Aorta (tissue), 5 donors: ENCODE data around the gene NCOA1. TPM values are rescaled to one million over a fixed set of nuclear protein-coding genes. Genes with fewer than 3 reads are reported as not detected.

ENCODE experiments used
- ATAC-seq: fragments of 200-7000 bp; cut with Tn5 transposase; one replicate; pipeline ENCODE4 v1.9.1; 2022; ENCODE audit warnings: moderate library complexity; ENCODE audit not compliant: low FRiP score
- DNase-seq, 2 donors: peaks; one replicate each; pipeline ENCODE4 v3.0.0-alpha.2; 2020
- H3K27ac ChIP-seq, 2 donors: one replicate each; pipeline ENCODE4 v1.5.1; 2013; ENCODE audit warnings: low read length in 2 of 2, mild to moderate bottlenecking in 2 of 2, moderate library complexity in 2 of 2, control low read depth in 1 of 2, inconsistent platforms in 1 of 2, low read depth in 1 of 2
- H3K27me3 ChIP-seq, 2 donors: one replicate each; pipeline ENCODE4 v1.6.1; 2013; ENCODE audit warnings: control low read depth in 1 of 2, low read length in 1 of 2, mild to moderate bottlenecking in 1 of 2, moderate library complexity in 1 of 2; ENCODE audit not compliant: insufficient read depth in 2 of 2, control insufficient read depth in 1 of 2
- H3K36me3 ChIP-seq, 2 donors: one replicate each; pipeline ENCODE4 v1.6.1; 2013; ENCODE audit warnings: control low read depth in 1 of 2, low read length in 1 of 2, mild to moderate bottlenecking in 1 of 2; ENCODE audit not compliant: insufficient read depth in 2 of 2, control insufficient read depth in 1 of 2
- H3K4me1 ChIP-seq, 2 donors: one replicate each; pipeline ENCODE4 v1.6.1; 2013; ENCODE audit warnings: low read length in 2 of 2, control low read depth in 1 of 2, mild to moderate bottlenecking in 1 of 2, moderate library complexity in 1 of 2; ENCODE audit not compliant: insufficient read depth in 2 of 2, control insufficient read depth in 1 of 2
- H3K4me3 ChIP-seq, 2 donors: one replicate each; pipeline ENCODE4 v1.5.1; 2013; ENCODE audit warnings: low read length in 2 of 2, control low read depth in 1 of 2, mild to moderate bottlenecking in 1 of 2
- H3K9me3 ChIP-seq: one replicate; pipeline ENCODE4 v1.6.1; 2013; ENCODE audit warnings: mild to moderate bottlenecking, low read length; ENCODE audit not compliant: control insufficient read depth
- WGBS, 2 donors: extraction: QIAGEN DNeasy Blood & Tissue Kit; methylation state at CpG; one replicate each; pipeline ENCODE4 v1.1.7; 2013; 5-methylcytosine and 5-hydroxymethylcytosine counted together
- intact Hi-C, 2 donors: fragments of 100-400 bp; cut with DNase I; formaldehyde crosslinking; loops; one replicate each; pipeline versions ENCODE4 v1.14.2 to v1.15.0; 2022
- polyA plus RNA-seq, 2 donors: library from polyadenylated mRNA; stranded (reverse); fragments of 200-250 nt; gene quantifications; one replicate each; pipeline ENCODE4 v1.2.3, GENCODE V29; 2013
- total RNA-seq, 2 donors: library from RNA; stranded (reverse); fragmentation: NEBNext Ultra II Directional; extraction: Animal tissue kit (Norgen Biotek cat#: 25700); gene quantifications; one replicate each; pipeline ENCODE4 v1.2.1, GENCODE V29; 2021
- donor health status: healthy with polysubstance abuse.
- donor health status: Bipolar disorder and iron deficiency.
- donor health status: DM: no; HTN: no; CAD: no.
- donor health status: DM: no; HTN: no; CAD: no.
- donor health status: DM: yes; HTN: yes; CAD: no.

Gene NCOA1
- total and polyA plus RNA-seq, 4 donors, result 6.5 to 68.1 (median 26.7) TPM

DNA sequence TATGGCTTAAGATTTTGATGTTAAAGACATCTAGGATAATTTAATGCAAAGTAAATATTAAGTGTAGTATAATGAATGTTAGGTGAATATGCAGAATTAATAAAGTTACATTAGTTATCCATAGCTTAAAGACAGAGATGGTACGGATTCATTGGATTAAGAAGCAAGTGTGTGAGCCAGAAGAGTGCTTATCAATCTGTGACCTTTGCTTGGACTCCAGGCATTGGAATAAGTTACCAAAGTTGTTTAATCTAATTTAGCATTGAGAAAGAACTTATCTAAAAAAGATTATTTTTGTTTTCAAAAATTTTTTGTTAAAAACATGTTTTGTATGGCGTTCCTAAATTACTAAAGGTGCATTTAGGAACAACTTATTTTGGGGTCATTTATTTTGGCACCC, 23.8 kb downstream of the NCOA1 start:
- Histone ChIP-seq H3K27ac (no peak overlapping the region), H3K27me3 (no peaks in the 10 kb centered on the region), H3K4me3 (no peak overlapping the region), H3K9me3 (no peaks in the 10 kb centered on the region), H3K4me1 (peaks cover 2 to 3% of the 10 kb centered on the region in 2 donors), H3K36me3 (no peaks in the 10 kb centered on the region)
- 48 to 49% methylated on average over 2 of the region's 2 CpGs for WGBS, 2 donors
- DNase-seq (no peak), ATAC-seq (no peak)
- intact Hi-C loops, result no loop called here

DNA sequence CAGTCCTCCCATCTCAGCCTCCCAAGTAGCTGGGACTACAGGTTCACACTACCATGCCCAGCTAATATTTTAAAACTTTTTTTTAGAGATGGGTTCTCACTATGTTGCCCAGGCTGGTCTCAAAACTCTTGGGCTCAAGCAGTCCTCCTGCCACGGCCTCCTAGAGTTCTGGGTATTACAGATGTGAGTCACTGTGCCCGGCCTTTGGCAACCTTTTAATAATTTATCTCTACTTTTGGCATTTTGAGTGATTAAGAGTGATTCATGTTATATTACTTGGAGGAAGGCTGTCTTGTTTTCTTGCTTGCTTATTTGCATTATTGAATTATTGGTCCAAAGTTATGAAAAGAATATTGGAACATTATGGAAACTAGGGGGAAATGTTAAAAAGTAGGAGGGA, 24.3 kb downstream of the NCOA1 start:
- Histone ChIP-seq H3K27me3 (no peaks in the 10 kb centered on the region), H3K9me3 (no peaks in the 10 kb centered on the region), H3K4me1 (peaks cover 2 to 3% of the 10 kb centered on the region in 2 donors), H3K27ac (no peak overlapping the region), H3K36me3 (no peaks in the 10 kb centered on the region), H3K4me3 (no peak overlapping the region)
- intact Hi-C loops, result no loop called here
- WGBS, 2 donors, result 9 to 24% methylated on average over 2 of the region's 2 CpGs
- DNase-seq (no peak), ATAC-seq (no peak)

DNA sequence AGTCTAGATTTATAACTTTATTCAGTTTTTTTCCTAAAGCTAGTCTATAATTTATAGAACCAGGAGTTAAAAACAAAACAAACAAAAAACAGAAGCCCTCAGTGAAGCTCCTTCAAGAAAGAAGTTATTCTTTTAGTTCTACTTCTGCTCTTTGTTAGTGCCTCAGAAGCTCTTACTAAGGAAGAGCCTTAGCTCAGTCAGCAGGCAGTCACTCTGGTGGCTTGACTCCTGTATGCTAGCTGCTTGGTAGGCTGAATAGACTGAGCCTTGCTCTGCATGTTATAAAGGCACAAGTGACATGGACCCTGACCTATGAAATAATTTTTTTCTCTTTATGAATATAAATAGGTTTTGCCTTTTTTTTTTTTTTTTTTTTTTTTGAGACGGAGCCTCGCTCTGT, 24.8 kb downstream of the NCOA1 start:
- Histone ChIP-seq H3K9me3 (no peaks in the 10 kb centered on the region), H3K27me3 (no peaks in the 10 kb centered on the region), H3K4me3 (no peak overlapping the region), H3K36me3 (no peaks in the 10 kb centered on the region), H3K4me1 (peaks cover under 1 to 3% of the 10 kb centered on the region in 2 donors), H3K27ac (no peak overlapping the region)
- ATAC-seq (no peak), DNase-seq (no peak)
- intact Hi-C loops, result no loop called here
- WGBS, 2 donors, result 82% methylated on average over 2 of the region's 2 CpGs; no CpG with 5 or more reads in 1 of the 2 donors

DNA sequence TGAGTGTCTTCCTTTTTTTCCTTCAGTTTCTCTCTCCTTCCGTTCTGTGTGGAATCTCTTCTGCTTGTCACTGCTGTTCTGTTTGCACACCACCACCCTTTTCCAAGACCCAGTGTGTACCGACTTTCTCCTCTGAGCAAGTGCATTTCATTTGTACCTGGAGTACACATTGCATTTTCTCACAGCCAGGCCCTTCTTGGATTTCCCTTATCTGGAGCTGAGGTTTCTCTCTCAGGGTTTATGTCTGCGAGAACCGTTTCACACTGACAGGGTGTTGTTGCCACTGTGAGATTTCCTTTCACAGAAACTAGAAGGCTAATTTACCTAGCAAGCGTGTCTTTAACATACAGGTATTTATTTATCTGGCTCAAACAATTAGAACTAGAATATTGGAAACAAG, 26.2 kb downstream of the NCOA1 start:
- H3K4me1 ChIP-seq, result peaks cover 0 to 3% of the 10 kb centered on the region in 2 donors
- H3K4me3 ChIP-seq, result no peak overlapping the region
- no peaks in the 10 kb centered on the region for H3K9me3 ChIP-seq

DNA sequence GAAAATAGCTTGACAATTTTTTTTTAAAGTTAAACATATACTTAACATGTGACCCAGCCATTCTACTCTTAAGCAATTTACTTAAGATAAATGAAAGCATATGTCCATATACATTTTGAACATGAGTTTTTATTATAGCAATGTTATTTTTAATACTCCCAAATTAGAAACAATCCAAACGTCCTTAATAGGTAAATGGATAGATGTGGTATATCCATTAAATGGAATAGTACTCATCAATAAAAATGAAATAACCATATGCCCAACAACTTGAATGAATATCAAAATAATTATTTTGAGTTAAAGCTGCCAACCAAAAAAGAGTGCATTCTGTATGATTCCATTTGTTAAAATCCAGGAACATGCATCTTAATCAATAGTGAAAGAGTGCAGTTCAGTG, 29.1 kb downstream of the NCOA1 start:
- Histone ChIP-seq H3K36me3 (no peaks in the 10 kb centered on the region), H3K27ac (no peak overlapping the region), H3K4me1 (peaks cover 0 to 1% of the 10 kb centered on the region in 2 donors), H3K9me3 (no peaks in the 10 kb centered on the region), H3K4me3 (no peak overlapping the region), H3K27me3 (no peaks in the 10 kb centered on the region)
- no peak for DNase-seq
- intact Hi-C loops, result no loop called here
- ATAC-seq, result no peak
- WGBS, 2 donors, result 56 to 61% methylated on average over 1 of the region's 1 CpG

More for the DNA sequence above, 26.2 kb downstream of the NCOA1 start:
- DNase-seq (no peak), ATAC-seq (no peak)
- intact Hi-C loops, result no loop called here
- H3K27ac ChIP-seq, result no peak overlapping the region
- H3K27me3 ChIP-seq, result no peaks in the 10 kb centered on the region
- H3K36me3 ChIP-seq, result no peaks in the 10 kb centered on the region
- 70 to 79% methylated on average over 5 of the region's 5 CpGs for WGBS, 2 donors

DNA sequence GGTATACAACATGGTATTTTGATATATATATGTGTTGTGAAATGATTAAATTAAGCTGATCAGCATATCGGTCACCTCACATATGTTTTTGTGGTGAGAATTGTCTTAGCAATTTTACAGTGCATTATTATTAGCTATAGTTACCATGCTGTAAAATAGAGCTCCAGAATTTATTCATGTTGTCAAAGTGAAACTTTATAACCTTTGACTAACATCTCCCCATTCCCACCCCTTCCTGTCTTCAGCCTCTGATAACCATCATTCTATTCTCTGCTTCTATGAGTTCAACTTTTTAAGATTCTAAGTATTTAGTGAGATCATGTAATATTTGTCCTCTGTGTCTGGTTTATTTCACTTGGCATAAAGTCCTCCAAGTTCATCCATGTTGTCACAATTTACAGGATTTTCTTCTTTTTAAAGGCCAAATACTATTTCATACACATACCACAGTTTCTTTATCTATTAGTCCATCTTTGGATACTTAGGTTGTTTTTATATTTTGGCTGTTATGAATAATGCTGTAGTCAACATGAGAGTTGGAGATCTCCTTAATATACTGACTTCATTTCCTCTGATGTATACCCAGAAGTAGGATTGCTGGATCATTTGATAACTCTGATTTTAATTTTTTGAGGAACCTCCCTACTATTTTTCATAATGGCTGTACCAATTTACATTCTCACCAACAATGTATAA, 30.3 kb downstream of the NCOA1 start:
- Histone ChIP-seq H3K27ac (no peak overlapping the region), H3K9me3 (no peaks in the 10 kb centered on the region), H3K27me3 (no peaks in the 10 kb centered on the region), H3K4me1 (no peaks in the 10 kb centered on the region), H3K36me3 (no peaks in the 10 kb centered on the region), H3K4me3 (no peak overlapping the region)
- intact Hi-C loops, result no loop called here
- 97 to 98% methylated on average over 1 of the region's 1 CpG for WGBS, 2 donors
- no peak for DNase-seq
- no peak for ATAC-seq

DNA sequence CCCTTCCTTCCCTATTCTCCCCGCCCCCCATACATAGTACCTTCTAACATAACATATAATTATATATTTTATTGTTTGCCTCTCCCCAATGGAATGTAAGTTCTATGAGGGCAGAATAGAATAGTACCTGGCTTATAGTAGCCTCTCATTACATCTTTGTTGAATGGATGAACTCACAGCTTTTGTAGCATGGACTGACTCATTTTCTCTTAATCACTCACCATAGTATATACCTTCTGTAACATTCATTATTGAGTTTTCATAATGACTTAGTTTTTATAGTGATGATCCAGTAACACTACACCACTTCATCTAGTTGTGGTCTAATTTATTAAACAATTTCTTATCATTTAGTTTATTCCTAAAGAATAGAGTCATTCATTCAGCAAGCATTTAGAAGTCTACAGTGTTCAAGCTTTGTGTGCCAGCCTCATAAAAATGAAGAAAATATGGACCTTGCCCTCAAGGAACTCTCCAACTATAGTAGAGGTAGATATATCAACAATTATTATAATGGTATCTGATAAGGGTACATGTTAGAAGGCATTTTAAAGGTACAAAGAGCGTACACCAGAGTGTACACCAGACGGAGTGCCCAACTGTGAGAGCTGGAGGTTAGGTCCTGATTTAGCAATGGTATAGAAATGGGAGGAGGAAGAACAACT, 31.1 kb downstream of the NCOA1 start:
- 97 to 99% methylated on average over 3 of the region's 3 CpGs for WGBS, 2 donors
- Histone ChIP-seq H3K4me1 (no peaks in the 10 kb centered on the region), H3K36me3 (no peaks in the 10 kb centered on the region), H3K27ac (no peak overlapping the region), H3K4me3 (no peak overlapping the region), H3K27me3 (no peaks in the 10 kb centered on the region), H3K9me3 (no peaks in the 10 kb centered on the region)
- DNase-seq (no peak), ATAC-seq (no peak)
- intact Hi-C loops, result no loop called here

DNA sequence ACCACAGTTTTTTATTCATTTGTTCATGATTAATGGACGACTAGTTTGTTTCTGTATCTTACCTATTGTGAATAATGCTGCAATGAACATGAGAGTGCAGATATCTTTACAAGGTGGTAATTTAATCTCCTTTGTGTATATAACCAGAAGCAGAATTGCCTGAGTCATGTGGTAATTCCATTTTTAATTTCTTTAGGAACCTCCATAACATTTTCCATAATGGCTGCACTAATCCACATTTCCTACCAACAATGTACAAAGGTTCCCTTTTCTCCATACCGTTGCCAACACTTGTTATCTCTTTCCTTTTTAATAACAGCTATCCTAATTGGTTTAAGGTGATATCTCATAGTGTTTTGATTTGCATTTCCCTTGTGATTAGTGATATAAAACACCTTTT, 36.5 kb downstream of the NCOA1 start:
- ATAC-seq (no peak), DNase-seq (no peak)
- Histone ChIP-seq H3K9me3 (no peaks in the 10 kb centered on the region), H3K4me1 (no peaks in the 10 kb centered on the region), H3K27me3 (no peaks in the 10 kb centered on the region), H3K27ac (no peak overlapping the region), H3K36me3 (no peaks in the 10 kb centered on the region), H3K4me3 (no peak overlapping the region)
- 91 to 94% methylated on average over 2 of the region's 2 CpGs for WGBS, 2 donors
- intact Hi-C loops, result no loop called here

DNA sequence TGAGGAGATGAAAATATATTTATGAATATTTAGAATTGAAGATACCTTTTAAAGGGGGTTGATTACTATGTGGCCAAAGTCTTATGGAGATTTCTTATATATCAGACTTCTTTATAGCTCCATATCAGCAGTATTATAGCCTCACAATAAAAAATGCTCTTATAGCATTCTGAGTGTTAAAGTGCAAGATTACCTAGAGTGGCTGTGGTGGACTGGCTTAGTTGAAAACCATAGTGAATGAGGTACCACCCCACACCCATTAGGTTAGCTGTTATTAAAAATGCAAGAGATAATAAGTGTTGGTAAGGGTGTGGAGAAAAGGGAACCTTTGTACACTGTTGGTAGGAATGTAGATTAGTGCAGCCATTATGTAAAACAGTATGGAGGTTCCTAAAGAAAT, 39.7 kb downstream of the NCOA1 start:
- DNase-seq, result no peak
- H3K4me1 ChIP-seq, result no peaks in the 10 kb centered on the region
- no peak for ATAC-seq
- H3K36me3 ChIP-seq, result no peaks in the 10 kb centered on the region
- no peak overlapping the region for H3K4me3 ChIP-seq
- intact Hi-C loops, result no loop called here
- H3K27me3 ChIP-seq, result no peaks in the 10 kb centered on the region
- H3K27ac ChIP-seq, result no peak overlapping the region
- H3K9me3 ChIP-seq, result no peaks in the 10 kb centered on the region
